ENCODE data around the gene KRTAP4-11.
A peak's percentile ranks its signal among the peaks of the same experiment; 100 is the strongest.
"Not testable (repeated sequence)": the region's sequence is repeated elsewhere in the genome, so short reads cannot be mapped to it uniquely, and the experiment has no call there.

KRTAP4-11 gene

DNA sequence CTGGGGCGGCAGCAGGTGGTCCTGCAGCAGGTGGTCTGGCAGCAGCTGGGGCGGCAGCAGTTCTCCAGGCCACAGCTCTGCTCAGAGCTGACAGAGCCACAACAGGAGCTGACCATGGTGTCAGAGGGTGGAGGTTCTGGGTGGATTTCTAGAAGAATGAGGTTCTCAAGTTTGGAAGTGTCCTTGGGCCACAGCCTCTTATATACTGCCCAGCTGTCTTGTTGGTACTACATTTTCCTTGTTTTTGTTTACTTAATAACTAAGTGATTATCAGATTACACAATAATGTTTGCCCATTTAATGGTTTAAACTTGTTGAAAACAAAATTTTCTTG is 31.4 kb upstream of the KRTAP4-11 start, which contains the start of gene KRTAP4-5 (continued):
- no peak for TF ChIP-seq ZNF169 (tag by site-specific recombination; IDR thresholded peaks at IDR 0.05)
- no peak for TF ChIP-seq ZNF146 (tag by site-specific recombination; IDR thresholded peaks at IDR 0.05)
- TF ChIP-seq ZNF776 (tag by site-specific recombination; IDR thresholded peaks at IDR 0.05; ENCODE audit: borderline replicate concordance), result no peak
- no peak for TF ChIP-seq ZNF37A (tag by site-specific recombination; IDR thresholded peaks at IDR 0.05)
- TF ChIP-seq, protein P1, sequence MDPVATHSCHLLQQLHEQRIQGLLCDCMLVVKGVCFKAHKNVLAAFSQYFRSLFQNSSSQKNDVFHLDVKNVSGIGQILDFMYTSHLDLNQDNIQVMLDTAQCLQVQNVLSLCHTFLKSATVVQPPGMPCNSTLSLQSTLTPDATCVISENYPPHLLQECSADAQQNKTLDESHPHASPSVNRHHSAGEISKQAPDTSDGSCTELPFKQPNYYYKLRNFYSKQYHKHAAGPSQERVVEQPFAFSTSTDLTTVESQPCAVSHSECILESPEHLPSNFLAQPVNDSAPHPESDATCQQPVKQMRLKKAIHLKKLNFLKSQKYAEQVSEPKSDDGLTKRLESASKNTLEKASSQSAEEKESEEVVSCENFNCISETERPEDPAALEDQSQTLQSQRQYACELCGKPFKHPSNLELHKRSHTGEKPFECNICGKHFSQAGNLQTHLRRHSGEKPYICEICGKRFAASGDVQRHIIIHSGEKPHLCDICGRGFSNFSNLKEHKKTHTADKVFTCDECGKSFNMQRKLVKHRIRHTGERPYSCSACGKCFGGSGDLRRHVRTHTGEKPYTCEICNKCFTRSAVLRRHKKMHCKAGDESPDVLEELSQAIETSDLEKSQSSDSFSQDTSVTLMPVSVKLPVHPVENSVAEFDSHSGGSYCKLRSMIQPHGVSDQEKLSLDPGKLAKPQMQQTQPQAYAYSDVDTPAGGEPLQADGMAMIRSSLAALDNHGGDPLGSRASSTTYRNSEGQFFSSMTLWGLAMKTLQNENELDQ (tag by site-specific recombination; IDR thresholded peaks at IDR 0.05; ENCODE audit: low read depth), result no peak
- TF ChIP-seq ZNF366 (tag by site-specific recombination; conservative IDR thresholded peaks at IDR 0.05), result no peak
- TF ChIP-seq ZNF792 (tag by site-specific recombination; IDR thresholded peaks at IDR 0.05), result no peak
- no peak for TF ChIP-seq ZNF350 (tag by site-specific recombination; IDR thresholded peaks at IDR 0.05)
- peak; percentile 56 for TF ChIP-seq SCRT2 (tag by site-specific recombination; IDR thresholded peaks at IDR 0.05)
- TF ChIP-seq, protein P2, sequence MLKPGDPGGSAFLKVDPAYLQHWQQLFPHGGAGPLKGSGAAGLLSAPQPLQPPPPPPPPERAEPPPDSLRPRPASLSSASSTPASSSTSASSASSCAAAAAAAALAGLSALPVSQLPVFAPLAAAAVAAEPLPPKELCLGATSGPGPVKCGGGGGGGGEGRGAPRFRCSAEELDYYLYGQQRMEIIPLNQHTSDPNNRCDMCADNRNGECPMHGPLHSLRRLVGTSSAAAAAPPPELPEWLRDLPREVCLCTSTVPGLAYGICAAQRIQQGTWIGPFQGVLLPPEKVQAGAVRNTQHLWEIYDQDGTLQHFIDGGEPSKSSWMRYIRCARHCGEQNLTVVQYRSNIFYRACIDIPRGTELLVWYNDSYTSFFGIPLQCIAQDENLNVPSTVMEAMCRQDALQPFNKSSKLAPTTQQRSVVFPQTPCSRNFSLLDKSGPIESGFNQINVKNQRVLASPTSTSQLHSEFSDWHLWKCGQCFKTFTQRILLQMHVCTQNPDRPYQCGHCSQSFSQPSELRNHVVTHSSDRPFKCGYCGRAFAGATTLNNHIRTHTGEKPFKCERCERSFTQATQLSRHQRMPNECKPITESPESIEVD (tag by site-specific recombination; IDR thresholded peaks at IDR 0.05), result no peak
- no peak for TF ChIP-seq ZNF391 (tag by site-specific recombination; IDR thresholded peaks at IDR 0.05; ENCODE audit: borderline replicate concordance, low read depth)
- TF ChIP-seq, protein P3, sequence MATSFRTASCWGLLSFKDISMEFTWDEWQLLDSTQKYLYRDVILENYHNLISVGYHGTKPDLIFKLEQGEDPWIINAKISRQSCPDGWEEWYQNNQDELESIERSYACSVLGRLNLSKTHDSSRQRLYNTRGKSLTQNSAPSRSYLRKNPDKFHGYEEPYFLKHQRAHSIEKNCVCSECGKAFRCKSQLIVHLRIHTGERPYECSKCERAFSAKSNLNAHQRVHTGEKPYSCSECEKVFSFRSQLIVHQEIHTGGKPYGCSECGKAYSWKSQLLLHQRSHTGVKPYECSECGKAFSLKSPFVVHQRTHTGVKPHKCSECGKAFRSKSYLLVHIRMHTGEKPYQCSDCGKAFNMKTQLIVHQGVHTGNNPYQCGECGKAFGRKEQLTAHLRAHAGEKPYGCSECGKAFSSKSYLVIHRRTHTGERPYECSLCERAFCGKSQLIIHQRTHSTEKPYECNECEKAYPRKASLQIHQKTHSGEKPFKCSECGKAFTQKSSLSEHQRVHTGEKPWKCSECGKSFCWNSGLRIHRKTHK (tag by site-specific recombination; IDR thresholded peaks at IDR 0.05), result no peak
- no peak for TF ChIP-seq OSR2 (tag by site-specific recombination; IDR thresholded peaks at IDR 0.05)
- TF ChIP-seq ZNF843 (tag by site-specific recombination; IDR thresholded peaks at IDR 0.05), result no peak

- H3K9me3 ChIP-seq (ENCODE audit: control insufficient read depth, insufficient read depth, low read depth, low read length); H3K36me3 ChIP-seq (ENCODE audit: control insufficient read depth in 2 of 2, insufficient read depth in 1 of 2, low read length in 2 of 2); H3K4me1 ChIP-seq (ENCODE audit: control insufficient read depth, insufficient read depth, low read length); POLR2A ChIA-PET; H3K4me3 ChIP-seq (ENCODE audit: low read depth, low read length); H3K27ac ChIP-seq (ENCODE audit: extremely low read depth, low read depth, low read length); CTCF ChIA-PET: not testable (repeated sequence)
- TF ChIP-seq ZIC2 (tag by site-specific recombination; IDR thresholded peaks at IDR 0.05) (peak; percentile 84), SCRT2 (tag by site-specific recombination; IDR thresholded peaks at IDR 0.05) (peak; percentile 86), SCRT1 (tag by site-specific recombination; IDR thresholded peaks at IDR 0.05; ENCODE audit: borderline replicate concordance) (peak; percentile 95)
Measured at GRCh38 chr17:41148971-41149651, 30.9 kb upstream of the KRTAP4-11 start.

GRCh38 chr17:41147531-41148204 is 29.5 kb upstream of the KRTAP4-11 start:
- H3K4me1 ChIP-seq (ENCODE audit: control insufficient read depth, insufficient read depth, low read length), result no peaks in the 10 kb centered on the region
- ChIA-PET CTCF (interaction anchor here (0.7 to 1.5 kb wide), 5 partner anchors 12 to 518 kb away, joined by 3 to 4 read pairs (median 3); no protein-coding TSS in a partner anchor), POLR2A (no interaction called here)
- H3K27ac ChIP-seq (ENCODE audit: extremely low read depth, low read depth, low read length), result no peak overlapping the region
- TF ChIP-seq ZNF707 (tag by site-specific recombination; IDR thresholded peaks at IDR 0.05), result no peak
- TF ChIP-seq ZNF366 (tag by site-specific recombination; conservative IDR thresholded peaks at IDR 0.05), result peak; percentile 68
- no peaks in the 10 kb centered on the region for H3K9me3 ChIP-seq (ENCODE audit: control insufficient read depth, insufficient read depth, low read depth, low read length)
- H3K36me3 ChIP-seq (ENCODE audit: control insufficient read depth in 2 of 2, insufficient read depth in 1 of 2, low read length in 2 of 2), result no peaks in the 10 kb centered on the region
- H3K4me3 ChIP-seq (ENCODE audit: low read depth, low read length), result no peak overlapping the region

All from HEK293 (cell line).